IMR-90 (cell line): ENCODE measurements around the gene UCP3. TPM values are rescaled to one million over a fixed set of nuclear protein-coding genes. Genes with fewer than 3 reads are reported as not detected.
A peak's percentile ranks its signal among the peaks of the same experiment; 100 is the strongest.

Experiments used
- ATAC-seq: fragments of 200-7000 bp; cut with Tn5 transposase; 2 replicates; pipeline ENCODE4 v1.9.1; 2020; ENCODE audit warnings: low read depth, mild to moderate bottlenecking, moderate library complexity
- BruUV-seq: library from RNA; stranded (reverse); fragments of 400-500 nt; replicated peaks from 2 replicates; lab custom pipeline; 2021; lab: Mats Ljungman, UMichigan
- CTCF ChIA-PET: fragments of 300-600 bp; formaldehyde crosslinking; extraction: SDS; loops from one replicate; lab custom pipeline; 2021; ENCODE audit warnings: antibody characterized with exemption; lab: Yijun Ruan, JAX
- POLR2A ChIA-PET: fragments of 300-600 bp; sonication (Branson Sonifier 250); formaldehyde crosslinking; loops from one replicate; lab custom pipeline; 2022; ENCODE audit warnings: antibody characterized with exemption; ENCODE audit not compliant: unreplicated experiment; lab: Charles Lee
- DNase-seq: peaks from one replicate; pipeline ENCODE4 v3.0.0; 2013
- H2AFZ ChIP-seq: replicated peaks from 2 replicates; pipeline ENCODE3; 2013; ENCODE audit warnings: low read length, mild to moderate bottlenecking; ENCODE audit not compliant: poor library complexity
- H2AK5ac ChIP-seq: 2 replicates; pipeline ENCODE4 v1.6.1; 2013; ENCODE audit warnings: low read depth, low read length, inconsistent platforms
- H2AK9ac ChIP-seq: replicated peaks from 2 replicates; pipeline ENCODE3; 2013; ENCODE audit warnings: mild to moderate bottlenecking, low read depth, low read length, moderate library complexity; ENCODE audit not compliant: poor library complexity
- H2BK120ac ChIP-seq: 2 replicates; pipeline ENCODE4 v1.6.1; 2013; ENCODE audit warnings: low read depth, low read length, inconsistent platforms
- H2BK15ac ChIP-seq: 3 replicates; pipeline ENCODE4 v1.6.1; 2013; ENCODE audit warnings: low read depth, low read length, inconsistent platforms
- H2BK20ac ChIP-seq: 2 replicates; pipeline ENCODE4 v1.6.1; 2013; ENCODE audit warnings: low read depth, mild to moderate bottlenecking, inconsistent platforms, low read length, moderate library complexity
- H2BK5ac ChIP-seq: 2 replicates; pipeline ENCODE4 v1.6.1; 2013; ENCODE audit warnings: mild to moderate bottlenecking, low read depth, low read length, inconsistent platforms; ENCODE audit not compliant: poor library complexity, severe bottlenecking
- H3K14ac ChIP-seq: replicated peaks from 2 replicates; pipeline ENCODE4 v1.6.1; 2013; ENCODE audit warnings: low read depth, low read length, inconsistent platforms
- H3K18ac ChIP-seq: 2 replicates; pipeline ENCODE4 v1.6.1; 2013; ENCODE audit warnings: low read depth, low read length, control low read depth
- H3K23ac ChIP-seq: 2 replicates; pipeline ENCODE4 v1.6.1; 2013; ENCODE audit warnings: low read depth, low read length, inconsistent platforms
- H3K27ac ChIP-seq: 2 replicates; pipeline ENCODE4 v1.5.1; 2013; ENCODE audit warnings: mild to moderate bottlenecking, control low read depth, low read length; ENCODE audit not compliant: insufficient read depth
- H3K27me3 ChIP-seq: 2 replicates; pipeline ENCODE4 v1.6.1; 2013; ENCODE audit warnings: low read length; ENCODE audit not compliant: control insufficient read depth, insufficient read depth
- H3K36me3 ChIP-seq: 2 replicates; pipeline ENCODE4 v1.6.1; 2013; ENCODE audit warnings: low read length, mixed read lengths; ENCODE audit not compliant: control insufficient read depth, insufficient read depth
- H3K4ac ChIP-seq: 2 replicates; pipeline ENCODE4 v1.6.1; 2013; ENCODE audit warnings: low read depth, low read length, inconsistent platforms
- H3K4me1 ChIP-seq: 2 replicates; pipeline ENCODE4 v1.6.1; 2013; ENCODE audit warnings: low read length, mixed read lengths; ENCODE audit not compliant: control insufficient read depth, insufficient read depth
- H3K4me2 ChIP-seq: 2 replicates; pipeline ENCODE4 v1.6.1; 2013; ENCODE audit warnings: low read depth, mild to moderate bottlenecking, control low read depth, low read length, moderate library complexity
- H3K4me3 ChIP-seq: 2 replicates; pipeline ENCODE4 v1.5.1; 2013; ENCODE audit warnings: low read depth, mild to moderate bottlenecking, control low read depth, low read length, moderate library complexity; ENCODE audit not compliant: insufficient read depth
- H3K56ac ChIP-seq: 2 replicates; pipeline ENCODE4 v1.6.1; 2013; ENCODE audit warnings: low read length, inconsistent platforms; ENCODE audit not compliant: insufficient read depth; ENCODE audit errors: extremely low read depth
- H3K79me1 ChIP-seq, 2 experiments: 2 replicates each; pipeline ENCODE4 v1.6.1; 2013; ENCODE audit warnings: low read length in 2 of 2, inconsistent platforms in 1 of 2, low read depth in 1 of 2
- H3K9ac ChIP-seq: 2 replicates; pipeline ENCODE4 v1.6.1; 2013; ENCODE audit warnings: low read depth, low read length, control low read depth
- H3K9me1 ChIP-seq: 2 replicates; pipeline ENCODE4 v1.6.1; 2013; ENCODE audit warnings: low read length, inconsistent platforms; ENCODE audit not compliant: insufficient read depth
- H3K9me3 ChIP-seq: 2 replicates; pipeline ENCODE4 v1.6.1; 2013; ENCODE audit warnings: low read length; ENCODE audit not compliant: control insufficient read depth, insufficient read depth
- H4K20me1 ChIP-seq: 2 replicates; pipeline ENCODE4 v1.6.1; 2013; ENCODE audit warnings: low read length, inconsistent platforms; ENCODE audit not compliant: insufficient read depth
- H4K5ac ChIP-seq: 2 replicates; pipeline ENCODE4 v1.6.1; 2013; ENCODE audit warnings: mild to moderate bottlenecking, low read depth, low read length, control low read depth
- H4K8ac ChIP-seq, 2 experiments: 2 replicates each; pipeline ENCODE4 v1.6.1; 2013; ENCODE audit warnings: low read depth in 2 of 2, low read length in 2 of 2, control low read depth in 1 of 2, inconsistent platforms in 1 of 2
- H4K91ac ChIP-seq: 2 replicates; pipeline ENCODE4 v1.6.1; 2013; ENCODE audit warnings: low read depth, low read length, inconsistent platforms; ENCODE audit not compliant: insufficient read depth
- BHLHE40 ChIP-seq: fragments of 150-350 bp; IDR thresholded peaks from 2 replicates; pipeline ENCODE4 v1.6.1; 2016; ENCODE audit warnings: mild to moderate bottlenecking, low read depth, low read length
- CEBPB ChIP-seq: IDR thresholded peaks from 2 replicates; pipeline ENCODE4 v1.6.1; 2012; ENCODE audit warnings: low read depth, low read length, improper control_type of control experiment
- CHD1 ChIP-seq: IDR thresholded peaks from 2 replicates; pipeline ENCODE4 v1.6.1; 2012; ENCODE audit warnings: low read depth, low read length, improper control_type of control experiment
- FOS ChIP-seq: fragments of 150-350 bp; IDR thresholded peaks from 2 replicates; pipeline ENCODE4 v1.6.1; 2016; ENCODE audit warnings: low read depth, low read length
- MAFK ChIP-seq: IDR thresholded peaks from 2 replicates; pipeline ENCODE4 v1.6.1; 2012; ENCODE audit warnings: low read depth, low read length, improper control_type of control experiment
- NFE2L2 ChIP-seq: fragments of 150-350 bp; IDR thresholded peaks from 2 replicates; pipeline ENCODE4 v1.6.1; 2016; ENCODE audit warnings: low read depth, mild to moderate bottlenecking, low read length
- RAD21 ChIP-seq: IDR thresholded peaks from 2 replicates; pipeline ENCODE4 v1.6.1; 2012; ENCODE audit warnings: low read length, improper control_type of control experiment
- RCOR1 ChIP-seq: IDR thresholded peaks from 2 replicates; pipeline ENCODE4 v1.6.1; 2012; ENCODE audit warnings: mild to moderate bottlenecking, low read length, improper control_type of control experiment; ENCODE audit not compliant: insufficient replicate concordance
- RFX5 ChIP-seq: IDR thresholded peaks from 2 replicates; pipeline ENCODE4 v1.8.0; 2012; ENCODE audit warnings: low read depth, mild to moderate bottlenecking, low read length, moderate library complexity
- SMC3 ChIP-seq: fragments of 150-350 bp; IDR thresholded peaks from 2 replicates; pipeline ENCODE4 v1.6.1; 2016; ENCODE audit warnings: low read depth, mild to moderate bottlenecking, antibody characterized with exemption, low read length, moderate library complexity
- WGBS, 2 experiments: methylation state at CpG; one replicate each; pipeline versions ENCODE4 v1.1.5 to v1.1.7; 2013; ENCODE audit warnings: missing lambda C conversion rate in 2 of 2; ENCODE audit not compliant: insufficient read length in 1 of 2; ENCODE audit errors: extremely low coverage in 2 of 2; 5-methylcytosine and 5-hydroxymethylcytosine counted together
- dilution Hi-C: fragments of 300-500 bp; cut with HindIII; formaldehyde crosslinking; loops from one replicate; pipeline ENCODE4 v1.14.3; 2018; ENCODE audit warnings: low sequenced_read_pairs; ENCODE audit not compliant: unreplicated experiment
- in situ Hi-C: fragments of 300-500 bp; cut with MboI; formaldehyde crosslinking; loops from 3 replicates; pipeline ENCODE4 v1.14.3; 2019; ENCODE audit warnings: low sequenced_read_pairs, inconsistent platforms, mixed read lengths
- intact Hi-C: fragments of 100-400 bp; cut with micrococcal nuclease; formaldehyde crosslinking; loops from 2 replicates; pipeline ENCODE4 v1.10.0; 2022
- polyA plus RNA-seq, 3 experiments: library from polyadenylated mRNA; depleted of rRNA; stranded (reverse); fragments of >200 nt; gene quantifications; 2 replicates each; pipeline ENCODE4 v1.2.3, GENCODE V29; 2012; ENCODE audit warnings: low replicate concordance in 1 of 3
- total RNA-seq: library from RNA; depleted of rRNA; stranded (reverse); fragments of >200 nt; gene quantifications from 2 replicates; pipeline ENCODE4 v1.2.3, GENCODE V29; 2012
- TF ChIP-seq, protein P1 (sequence below): fragments of 150-350 bp; IDR thresholded peaks from 2 replicates; pipeline ENCODE4 v1.6.1; 2016; ENCODE audit warnings: low read depth, mild to moderate bottlenecking, low read length, moderate library complexity, borderline replicate concordance
- TF ChIP-seq, protein P2 (sequence below): fragments of 150-350 bp; IDR thresholded peaks from 2 replicates; pipeline ENCODE4 v1.6.1; 2017; ENCODE audit warnings: mild to moderate bottlenecking, antibody characterized with exemption, low read length, low read depth
- TF ChIP-seq, protein P3 (sequence below): conservative IDR thresholded peaks from 2 replicates; pipeline ENCODE4 v1.5.1; 2012; ENCODE audit warnings: mild to moderate bottlenecking, low read depth, low read length, improper control_type of control experiment

UCP3 gene
- total and polyA plus RNA-seq, 2 of the 4 experiments (the other 2 are of a cell fraction), result under 0.01 to 0.80 TPM

DNA sequence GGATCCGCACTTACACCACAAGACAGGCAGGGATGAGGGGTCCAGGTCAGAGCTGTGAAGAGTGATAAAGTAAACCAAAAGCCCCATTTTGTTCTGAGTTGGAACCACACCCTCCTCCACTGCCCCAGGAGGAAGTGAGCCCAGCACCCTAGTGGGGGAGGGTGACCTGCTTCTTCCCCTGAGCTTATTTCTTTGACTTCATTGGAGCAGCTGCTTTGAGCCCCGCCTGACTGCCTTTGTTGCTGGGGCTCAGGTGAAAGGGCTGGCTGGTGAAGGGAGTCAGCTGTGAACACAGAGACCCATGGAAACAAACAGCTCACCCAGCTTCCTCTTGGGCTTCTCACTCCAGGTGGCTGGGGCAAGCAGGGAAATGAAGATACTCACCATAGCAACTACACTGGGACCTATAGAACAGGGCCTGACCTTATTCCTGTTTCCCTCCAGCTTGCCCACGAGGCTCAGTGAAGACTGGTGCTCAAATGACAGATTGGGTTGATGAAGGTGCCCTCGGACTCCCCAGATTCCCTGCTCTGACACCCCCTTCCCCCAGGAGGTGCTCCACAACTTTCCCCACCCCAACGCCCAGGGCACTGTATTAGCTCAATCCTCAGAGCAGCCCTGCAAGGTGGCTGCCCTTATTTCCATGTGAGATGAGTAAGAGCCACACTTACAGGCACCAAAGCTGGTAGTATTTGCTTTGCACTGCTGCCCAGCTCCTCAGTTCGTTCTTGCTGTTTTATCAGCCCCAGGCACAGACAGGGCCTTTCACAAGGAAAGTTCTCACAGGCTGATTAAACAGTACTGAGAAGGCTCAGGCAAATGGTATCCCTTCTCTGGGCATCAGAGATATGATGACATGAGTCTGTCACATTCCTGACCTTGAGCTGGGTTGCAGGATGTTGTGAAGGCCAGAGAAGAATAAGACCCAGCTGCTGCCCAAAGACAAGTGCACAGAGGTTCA, 28.6 kb downstream of the UCP3 start:
- Histone ChIP-seq H3K9ac (no peak overlapping the region), H4K5ac (no peak overlapping the region), H3K23ac (no peak overlapping the region), H4K20me1 (peaks cover 3% of the 10 kb centered on the region; the same call in 1 of the 2 replicates), H3K4me3 (no peak overlapping the region), H3K4me1 (no peaks in the 10 kb centered on the region; the same call in 1 of the 2 replicates), H3K9me1 (peaks cover 9% of the 10 kb centered on the region; the same call in 1 of the 2 replicates), H4K91ac (no peak overlapping the region), H3K18ac (no peak overlapping the region), H2AK5ac (no peak overlapping the region), H3K9me3 (no peaks in the 10 kb centered on the region), H2BK15ac (no peak overlapping the region), H2AFZ (peak overlapping the region; percentile 46), H3K27me3 (no peaks in the 10 kb centered on the region), H3K56ac (no peak overlapping the region), H3K27ac (no peak overlapping the region), H4K8ac (no peak overlapping the region), H3K36me3 (no peaks in the 10 kb centered on the region), H3K14ac (no peak overlapping the region), H2BK5ac (no peak overlapping the region), H3K4me2 (no peak overlapping the region), H3K4ac (no peak overlapping the region), H2BK20ac (no peak overlapping the region; the same call in 1 of the 2 replicates), H2AK9ac (peak overlapping the region; percentile 37), H2BK120ac (no peak overlapping the region), H3K79me1 (0 out of 4 replicates have a peak, but pooled peaks cover 0 to 10% of the 10 kb centered on the region in 2 experiments)
- no TSS peak for BruUV-seq
- in situ Hi-C loops (no loop called here), intact Hi-C loops (loop anchor here (10.0 kb wide), 1 partner anchor 335 kb away; the partner anchor contains the start of gene P4HA3), dilution Hi-C loops (no loop called here)
- POLR2A ChIA-PET, result no interaction called here
- DNase-seq, result peak; percentile 20
- CTCF ChIA-PET, result interaction anchor here (0.7 kb wide), 1 partner anchor 89 kb away, joined by 3 read pairs; no protein-coding TSS in a partner anchor
- WGBS, 2 experiments, result 83% methylated on average over 1 of the region's 6 CpGs; no CpG with 5 or more reads in 1 of the 2 experiments
- ATAC-seq, result no peak
- TF ChIP-seq RFX5, result no peak
- no peak for TF ChIP-seq CEBPB
- TF ChIP-seq, protein P1, sequence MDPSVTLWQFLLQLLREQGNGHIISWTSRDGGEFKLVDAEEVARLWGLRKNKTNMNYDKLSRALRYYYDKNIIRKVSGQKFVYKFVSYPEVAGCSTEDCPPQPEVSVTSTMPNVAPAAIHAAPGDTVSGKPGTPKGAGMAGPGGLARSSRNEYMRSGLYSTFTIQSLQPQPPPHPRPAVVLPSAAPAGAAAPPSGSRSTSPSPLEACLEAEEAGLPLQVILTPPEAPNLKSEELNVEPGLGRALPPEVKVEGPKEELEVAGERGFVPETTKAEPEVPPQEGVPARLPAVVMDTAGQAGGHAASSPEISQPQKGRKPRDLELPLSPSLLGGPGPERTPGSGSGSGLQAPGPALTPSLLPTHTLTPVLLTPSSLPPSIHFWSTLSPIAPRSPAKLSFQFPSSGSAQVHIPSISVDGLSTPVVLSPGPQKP, result no peak
- no peak for TF ChIP-seq CHD1
- no peak for TF ChIP-seq SMC3
- TF ChIP-seq, protein P2, sequence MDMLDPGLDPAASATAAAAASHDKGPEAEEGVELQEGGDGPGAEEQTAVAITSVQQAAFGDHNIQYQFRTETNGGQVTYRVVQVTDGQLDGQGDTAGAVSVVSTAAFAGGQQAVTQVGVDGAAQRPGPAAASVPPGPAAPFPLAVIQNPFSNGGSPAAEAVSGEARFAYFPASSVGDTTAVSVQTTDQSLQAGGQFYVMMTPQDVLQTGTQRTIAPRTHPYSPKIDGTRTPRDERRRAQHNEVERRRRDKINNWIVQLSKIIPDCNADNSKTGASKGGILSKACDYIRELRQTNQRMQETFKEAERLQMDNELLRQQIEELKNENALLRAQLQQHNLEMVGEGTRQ, result no peak
- TF ChIP-seq, protein P3, sequence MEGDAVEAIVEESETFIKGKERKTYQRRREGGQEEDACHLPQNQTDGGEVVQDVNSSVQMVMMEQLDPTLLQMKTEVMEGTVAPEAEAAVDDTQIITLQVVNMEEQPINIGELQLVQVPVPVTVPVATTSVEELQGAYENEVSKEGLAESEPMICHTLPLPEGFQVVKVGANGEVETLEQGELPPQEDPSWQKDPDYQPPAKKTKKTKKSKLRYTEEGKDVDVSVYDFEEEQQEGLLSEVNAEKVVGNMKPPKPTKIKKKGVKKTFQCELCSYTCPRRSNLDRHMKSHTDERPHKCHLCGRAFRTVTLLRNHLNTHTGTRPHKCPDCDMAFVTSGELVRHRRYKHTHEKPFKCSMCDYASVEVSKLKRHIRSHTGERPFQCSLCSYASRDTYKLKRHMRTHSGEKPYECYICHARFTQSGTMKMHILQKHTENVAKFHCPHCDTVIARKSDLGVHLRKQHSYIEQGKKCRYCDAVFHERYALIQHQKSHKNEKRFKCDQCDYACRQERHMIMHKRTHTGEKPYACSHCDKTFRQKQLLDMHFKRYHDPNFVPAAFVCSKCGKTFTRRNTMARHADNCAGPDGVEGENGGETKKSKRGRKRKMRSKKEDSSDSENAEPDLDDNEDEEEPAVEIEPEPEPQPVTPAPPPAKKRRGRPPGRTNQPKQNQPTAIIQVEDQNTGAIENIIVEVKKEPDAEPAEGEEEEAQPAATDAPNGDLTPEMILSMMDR, result no peak
- TF ChIP-seq RCOR1, result no peak
- TF ChIP-seq FOS, result no peak
- TF ChIP-seq NFE2L2, result no peak
- no peak for TF ChIP-seq MAFK
- TF ChIP-seq BHLHE40, result no peak
- no peak for TF ChIP-seq RAD21
